ENCODE data around the gene CDC42EP4. TPM values are rescaled to one million over a fixed set of nuclear protein-coding genes. Genes with fewer than 3 reads are reported as not detected.

CDC42EP4 gene
- total and polyA plus RNA-seq, 9 of the 15 experiments (the other 6 are each of a cell fraction or from before 2014, with no cell fraction given) = 0.65 to 20.8 (median 12.3) TPM

GRCh38 chr17:73289549-73290254 lies 22.1 kb downstream of the CDC42EP4 start:
- Histone ChIP-seq H3K9me3 (replicated peaks; ENCODE audit: control insufficient read depth, insufficient read depth, low read depth, low read length) (no peaks in the 10 kb centered on the region), H3K4me3 (no peak overlapping the region), H3K4me2 (ENCODE audit: insufficient read depth, low read length) (peak overlapping the region; percentile 34; the same call in 1 of the 2 replicates), H3K27me3 (ENCODE audit: control insufficient read depth in 2 of 2, insufficient read depth in 2 of 2, low read length in 2 of 2) (no peaks in the 10 kb centered on the region), H3K36me3 (ENCODE audit: control insufficient read depth, insufficient read depth, low read length) (peaks cover 25% of the 10 kb centered on the region; the same call in 2 of the 3 replicates), H3K4me1 (replicated peaks in 1 of 2; ENCODE audit: control insufficient read depth in 2 of 2, insufficient read depth in 2 of 2, low read length in 2 of 2) (peaks cover 40 to 61% of the 10 kb centered on the region in 2 experiments), H3K27ac (ENCODE audit: extremely low read depth, low read depth, low read length) (peak overlapping the region; percentile 64; the same call in 1 of the 3 replicates), H3K9ac (ENCODE audit: insufficient read depth in 1 of 2, low read depth in 2 of 2, low read length in 2 of 2) (peak overlapping the region in 1 of 2 experiments; percentile 47; a peak in 1 of 4 replicates), H3K79me2 (ENCODE audit: control insufficient read depth, insufficient read depth, low read length) (peaks cover 46% of the 10 kb centered on the region; the same call in 2 of the 3 replicates), H3K9me1 (ENCODE audit: control insufficient read depth, insufficient read depth, low read length) (peaks cover 17% of the 10 kb centered on the region), H2AFZ (ENCODE audit: low read depth, low read length) (no peak overlapping the region), H4K20me1 (replicated peaks; ENCODE audit: control insufficient read depth, insufficient read depth, low read length) (peaks cover 42% of the 10 kb centered on the region)
- peak; percentile 25; the same call in 1 of the 2 replicates for TF ChIP-seq SPI1 (IDR thresholded peaks at IDR 0.05; ENCODE audit: borderline replicate concordance, low read depth, low read length)
- TF ChIP-seq PHF21A (IDR thresholded peaks at IDR 0.05; ENCODE audit: borderline replicate concordance, low read depth) = no peak
- peak; percentile 45; the same call in 1 of the 2 replicates for TF ChIP-seq ZNF263 (CRISPR knock-in tag; IDR thresholded peaks at IDR 0.05; ENCODE audit: borderline replicate concordance)
- TF ChIP-seq SMAD3 (CRISPR knock-in tag; conservative IDR thresholded peaks at IDR 0.05) = no peak
- TF ChIP-seq CBFB (CRISPR knock-in tag; IDR thresholded peaks at IDR 0.05) = no peak
- TF ChIP-seq ZNF512 (tag; IDR thresholded peaks at IDR 0.05) = peak; percentile 96
- no peak for FAIRE-seq
- ChIA-PET CTCF (ENCODE audit: low intra/inter-chr PET ratio) (no interaction called here), POLR2A (interaction anchor here (0.6 to 0.9 kb wide), 2 partner anchors 9 to 374 kb away, joined by 3 to 4 read pairs; no protein-coding TSS in a partner anchor)
- 53% methylated on average over 7 of the region's 7 CpGs for WGBS (ENCODE audit: insufficient coverage, low coverage, missing lambda C conversion rate)
- intact Hi-C loops (cut with micrococcal nuclease) (loop anchor here (2.0 kb wide), 1 partner anchor 19 kb away; no protein-coding TSS in a partner anchor), in situ Hi-C loops (cut with MboI) (no loop called here)
- no peak for ATAC-seq
- DNase-seq (ENCODE audit: extremely low read depth in 1 of 4, low spot score in 3 of 4) = no peak
- no TSS peak for BruUV-seq (replicated peaks)
